ENCODE data around the gene ACTN2.

The ACTN2 gene

DNA sequence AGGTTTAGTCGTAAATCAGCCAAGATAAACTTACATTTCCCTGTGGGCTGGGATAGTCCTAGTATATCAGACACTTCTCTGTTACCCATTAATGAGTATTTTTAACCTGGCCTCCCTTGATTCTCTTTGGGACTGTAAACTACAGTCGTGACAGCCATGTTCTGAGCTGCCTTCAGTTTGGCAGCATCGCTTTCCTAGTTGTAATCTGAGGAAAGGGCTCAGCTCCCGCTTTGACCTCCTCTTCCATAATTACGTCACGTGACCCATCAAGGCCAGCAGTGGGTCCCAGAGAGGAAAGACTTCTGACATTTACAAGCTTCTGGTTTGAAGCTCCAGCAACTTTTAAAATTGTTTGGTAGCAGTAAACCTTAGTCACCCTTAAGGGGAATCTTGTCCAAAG lies 74.2 kb downstream of the ACTN2 start:
- no peak for DNase-seq
- in situ Hi-C loops (cut with MboI; ENCODE audit: low pct_unique_long_range_greater_than_20kb, low sequenced_read_pairs) = no loop called here

DNA sequence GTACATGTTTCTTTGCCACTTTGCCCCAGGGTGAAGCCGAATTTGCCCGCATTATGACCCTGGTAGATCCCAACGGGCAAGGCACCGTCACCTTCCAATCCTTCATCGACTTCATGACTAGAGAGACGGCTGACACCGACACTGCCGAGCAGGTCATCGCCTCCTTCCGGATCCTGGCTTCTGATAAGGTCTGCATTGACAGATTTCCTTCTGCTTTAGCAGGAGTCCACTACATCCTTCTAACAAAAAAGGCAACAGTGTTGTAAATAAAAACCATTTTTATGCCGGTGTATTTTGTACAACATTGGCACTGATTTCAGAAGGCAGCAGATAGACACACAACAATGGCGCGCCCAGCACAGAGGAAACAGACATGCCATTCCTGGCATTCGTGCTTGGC lies 74.7 kb downstream of the ACTN2 start:
- in situ Hi-C loops (cut with MboI; ENCODE audit: low pct_unique_long_range_greater_than_20kb, low sequenced_read_pairs) = no loop called here
- DNase-seq = no peak

DNA sequence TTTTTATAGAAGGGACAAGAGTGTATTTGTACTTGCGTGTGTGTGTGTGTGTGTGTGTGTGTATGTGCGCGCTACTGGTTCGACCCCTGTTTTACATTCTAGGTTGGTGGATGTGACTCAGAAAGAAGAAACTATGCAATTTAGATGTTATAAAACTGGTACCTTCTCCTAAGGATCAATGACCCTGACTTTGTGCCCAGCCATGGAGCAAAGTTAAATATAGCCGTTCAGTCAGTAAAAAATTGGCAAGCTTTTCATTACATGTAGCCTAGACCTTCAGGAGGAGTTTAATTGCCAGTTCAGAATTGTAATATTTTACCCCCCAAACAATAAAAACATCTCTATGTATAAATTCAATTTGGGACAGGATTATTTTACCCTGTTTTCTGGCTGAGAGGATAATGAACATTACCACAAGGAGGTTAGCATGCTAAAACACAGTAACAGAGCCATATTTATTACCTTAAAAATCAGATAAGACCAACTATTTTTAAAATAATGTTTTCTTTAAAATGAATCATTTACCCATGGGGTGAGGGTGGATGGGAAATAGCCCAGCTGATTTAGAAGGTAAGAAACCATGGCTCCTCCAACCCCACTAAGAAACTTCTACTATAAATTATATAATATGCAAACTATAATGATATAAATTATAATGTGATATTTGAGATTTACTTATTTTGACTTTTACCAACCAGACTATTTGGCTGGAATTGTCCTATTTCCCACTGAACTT lies 75.3 kb downstream of the ACTN2 start:
- DNase-seq = no peak
- in situ Hi-C loops (cut with MboI; ENCODE audit: low pct_unique_long_range_greater_than_20kb, low sequenced_read_pairs) = no loop called here

DNA sequence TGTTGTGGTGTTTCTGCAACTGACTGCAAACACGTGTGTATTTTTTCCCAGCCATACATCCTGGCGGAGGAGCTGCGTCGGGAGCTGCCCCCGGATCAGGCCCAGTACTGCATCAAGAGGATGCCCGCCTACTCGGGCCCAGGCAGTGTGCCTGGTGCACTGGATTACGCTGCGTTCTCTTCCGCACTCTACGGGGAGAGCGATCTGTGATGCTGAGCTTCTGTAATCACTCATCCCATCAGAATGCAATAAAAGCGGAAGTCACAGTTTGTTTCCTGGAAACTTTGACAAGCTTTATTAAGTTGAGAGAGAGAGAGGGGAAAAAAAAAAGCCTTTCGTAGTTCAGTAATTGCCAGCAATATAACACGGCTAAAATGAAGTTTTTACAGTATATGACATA lies 76.1 kb downstream of the ACTN2 start:
- peak; percentile 75 for DNase-seq
- in situ Hi-C loops (cut with MboI; ENCODE audit: low pct_unique_long_range_greater_than_20kb, low sequenced_read_pairs) = no loop called here

DNA sequence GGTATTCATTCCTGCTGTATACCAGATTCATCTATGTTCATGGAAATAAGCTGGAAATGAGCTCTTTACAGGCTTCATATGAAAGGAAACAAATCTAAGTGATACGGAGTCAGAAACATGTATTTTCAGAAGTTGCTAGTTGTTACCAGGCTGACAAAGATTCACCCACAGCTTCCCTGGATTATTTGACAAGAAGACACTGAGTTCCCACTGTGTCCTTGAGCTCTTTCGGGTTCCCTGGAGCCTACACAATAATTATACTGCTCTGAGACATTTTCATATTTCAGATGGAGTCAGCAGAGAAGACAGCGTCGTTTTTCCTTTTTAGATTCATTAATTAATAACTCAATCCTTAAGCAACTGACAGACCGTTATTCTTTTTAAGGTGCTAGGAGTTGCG lies 79.5 kb downstream of the ACTN2 start:
- in situ Hi-C loops (cut with MboI; ENCODE audit: low pct_unique_long_range_greater_than_20kb, low sequenced_read_pairs) = no loop called here
- no peak for DNase-seq

DNA sequence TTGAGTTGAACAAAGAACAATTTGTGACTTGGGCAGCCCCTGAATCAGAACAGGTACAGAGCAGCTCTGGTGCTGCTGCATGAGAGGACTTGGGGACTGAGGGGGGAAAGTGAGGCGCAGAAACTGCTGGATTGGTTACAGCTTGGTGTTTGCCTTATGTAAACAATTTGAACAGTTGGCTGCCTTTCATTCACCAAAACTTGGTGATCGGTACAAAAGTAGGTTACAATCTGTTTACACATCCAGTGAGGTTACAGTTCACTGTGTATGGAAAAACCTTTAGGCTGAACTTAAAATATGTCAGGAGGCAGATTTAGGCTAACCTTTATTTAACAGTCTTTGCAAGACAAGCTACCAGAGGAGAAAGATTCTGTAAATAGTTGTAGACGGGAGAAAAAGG lies 80.2 kb downstream of the ACTN2 start:
- no peak for DNase-seq
- in situ Hi-C loops (cut with MboI; ENCODE audit: low pct_unique_long_range_greater_than_20kb, low sequenced_read_pairs) = no loop called here

DNA sequence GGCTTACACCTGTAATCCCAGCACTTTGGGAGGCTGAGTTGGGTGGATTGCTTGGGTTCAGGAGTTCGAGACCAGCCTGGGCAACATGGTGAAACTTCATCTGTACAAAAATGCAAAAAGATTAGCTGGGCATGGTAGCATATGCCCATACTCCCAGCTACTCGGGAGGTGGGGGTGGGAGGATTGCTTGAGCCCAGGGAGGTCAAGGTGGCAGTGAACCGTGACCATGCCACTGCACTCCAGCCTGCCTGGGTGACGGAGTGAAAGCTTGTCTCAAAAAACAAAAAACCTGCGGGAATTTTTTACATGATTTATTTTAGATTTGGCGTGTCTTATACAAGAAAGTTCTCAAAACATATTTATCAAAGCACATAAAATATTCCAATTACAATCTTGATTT lies 81.0 kb downstream of the ACTN2 start:
- in situ Hi-C loops (cut with MboI; ENCODE audit: low pct_unique_long_range_greater_than_20kb, low sequenced_read_pairs) = no loop called here

DNA sequence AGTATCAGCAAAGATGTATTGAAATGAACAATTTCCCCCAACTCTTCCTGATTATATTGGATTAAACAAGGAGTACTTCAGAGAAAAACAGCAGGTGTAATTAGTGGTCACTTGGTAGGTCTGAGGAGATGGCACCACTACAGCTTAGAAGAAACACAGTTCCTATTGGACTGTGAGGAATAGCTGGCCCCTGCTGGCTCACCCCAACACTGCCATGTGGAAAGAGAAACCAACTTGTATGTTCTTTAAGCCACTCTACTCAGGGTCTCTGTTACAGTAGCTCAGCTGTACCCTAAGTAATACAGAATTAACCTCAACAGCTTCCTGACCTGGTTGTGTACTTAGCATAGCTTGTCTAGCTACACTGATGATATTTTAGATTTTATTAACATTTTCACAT lies 82.3 kb downstream of the ACTN2 start:
- in situ Hi-C loops (cut with MboI; ENCODE audit: low pct_unique_long_range_greater_than_20kb, low sequenced_read_pairs) = no loop called here

More for the DNA sequence above, 81.0 kb downstream of the ACTN2 start:
- DNase-seq = no peak

DNA sequence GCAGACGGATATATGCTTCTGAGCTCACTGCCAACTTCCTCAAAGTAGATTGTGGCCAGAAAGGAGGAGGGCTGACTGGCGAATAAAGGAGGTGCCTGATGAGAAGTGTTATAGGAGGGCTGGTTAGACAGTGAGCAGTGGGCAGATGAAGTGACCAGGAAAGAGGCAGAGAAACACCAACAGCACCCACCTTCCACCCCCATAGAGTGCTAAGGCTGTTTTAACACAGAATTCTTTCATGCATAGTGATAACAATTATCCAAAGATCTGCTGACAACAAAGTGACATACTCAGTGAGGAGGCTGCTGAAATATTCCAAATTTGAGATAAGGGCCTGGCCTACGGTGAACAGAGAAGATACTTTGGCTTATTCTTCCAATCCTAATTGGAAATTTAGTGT lies 87.6 kb downstream of the ACTN2 start:
- peak; percentile 44 for DNase-seq
- in situ Hi-C loops (cut with MboI; ENCODE audit: low pct_unique_long_range_greater_than_20kb, low sequenced_read_pairs) = no loop called here

More for the DNA sequence above, 82.3 kb downstream of the ACTN2 start:
- DNase-seq = no peak

DNA sequence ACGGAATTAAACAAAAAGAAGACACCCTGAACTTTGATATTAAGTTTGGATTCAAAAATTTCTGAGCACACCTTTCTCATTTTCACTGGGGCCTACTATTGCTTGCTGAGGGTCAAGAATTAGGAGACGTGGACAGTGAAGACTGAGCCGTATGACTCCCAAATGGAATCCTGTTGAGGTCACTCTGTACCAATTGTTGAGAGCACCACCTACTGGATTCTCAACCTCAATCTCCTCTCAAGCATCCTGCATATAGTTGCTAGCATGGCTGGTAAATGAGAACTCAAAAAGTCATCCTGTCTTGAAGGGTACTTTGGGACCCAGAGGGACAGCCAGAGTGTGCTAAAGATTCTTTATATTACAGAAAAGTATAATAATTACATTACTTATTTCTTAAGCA lies 88.6 kb downstream of the ACTN2 start:
- no peak for DNase-seq

DNA sequence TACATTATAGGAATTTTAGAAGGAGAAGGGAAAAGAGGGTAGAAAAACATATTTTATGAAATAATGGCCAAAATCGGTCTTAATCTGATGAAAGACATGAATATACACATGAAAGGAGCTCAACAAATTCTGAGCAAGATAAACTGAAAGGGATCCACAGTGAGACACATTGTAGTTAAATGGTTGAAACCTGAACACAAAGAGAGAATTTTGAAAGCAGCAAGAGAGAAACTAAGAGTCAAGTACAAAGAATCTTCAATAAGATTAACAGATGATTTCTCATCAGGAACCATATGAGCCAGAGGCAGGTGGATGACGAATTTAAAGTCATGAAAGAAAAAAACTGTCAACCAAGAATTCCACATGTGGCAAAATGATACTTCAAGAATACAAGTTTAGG lies 93.0 kb downstream of the ACTN2 start:
- in situ Hi-C loops (cut with MboI; ENCODE audit: low pct_unique_long_range_greater_than_20kb, low sequenced_read_pairs) = no loop called here
- DNase-seq = no peak

More for the DNA sequence above, 88.6 kb downstream of the ACTN2 start:
- in situ Hi-C loops (cut with MboI; ENCODE audit: low pct_unique_long_range_greater_than_20kb, low sequenced_read_pairs) = no loop called here

DNA sequence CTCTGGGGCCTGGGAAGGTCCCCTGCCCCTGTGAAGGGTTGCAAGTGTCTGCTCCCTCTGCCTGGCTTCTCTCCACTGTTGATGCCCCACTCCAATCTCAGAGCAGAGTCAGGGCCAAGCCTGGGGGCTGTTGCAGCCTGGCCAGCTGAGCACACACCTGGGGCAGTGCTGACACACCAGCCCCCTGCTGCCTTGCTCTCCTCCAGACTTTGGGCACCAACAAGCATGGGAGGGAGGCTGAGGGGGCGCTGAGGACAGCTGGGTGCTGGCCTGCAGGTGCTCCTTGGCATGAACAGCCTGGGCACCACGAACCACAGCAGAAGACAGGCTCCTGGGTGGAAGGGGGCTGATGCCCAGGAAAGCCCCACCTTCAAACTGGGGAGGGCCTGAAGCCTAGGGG lies 99.2 kb downstream of the ACTN2 start:
- in situ Hi-C loops (cut with MboI; ENCODE audit: low pct_unique_long_range_greater_than_20kb, low sequenced_read_pairs) = no loop called here
- no peak for DNase-seq

DNA sequence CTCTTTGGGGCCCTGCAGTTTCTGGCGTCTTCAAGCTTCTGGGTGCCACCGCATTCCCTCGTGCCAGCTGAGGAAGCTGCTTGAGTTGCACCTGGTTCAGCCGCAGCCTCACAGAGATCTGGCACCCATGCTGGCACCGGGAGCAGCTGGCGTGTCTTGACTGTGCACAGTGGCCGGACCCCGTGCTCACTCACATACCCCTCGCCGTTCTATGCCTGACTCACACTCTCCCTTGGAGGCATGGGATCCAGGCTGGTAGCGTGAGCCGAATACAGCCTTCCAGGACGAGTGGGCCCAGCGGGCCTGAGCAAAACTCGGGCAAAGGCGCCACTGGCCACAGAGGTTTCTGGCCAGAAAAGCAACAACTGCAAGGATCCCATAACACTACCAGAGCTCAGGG lies 100.2 kb downstream of the ACTN2 start:
- in situ Hi-C loops (cut with MboI; ENCODE audit: low pct_unique_long_range_greater_than_20kb, low sequenced_read_pairs) = no loop called here

DNA sequence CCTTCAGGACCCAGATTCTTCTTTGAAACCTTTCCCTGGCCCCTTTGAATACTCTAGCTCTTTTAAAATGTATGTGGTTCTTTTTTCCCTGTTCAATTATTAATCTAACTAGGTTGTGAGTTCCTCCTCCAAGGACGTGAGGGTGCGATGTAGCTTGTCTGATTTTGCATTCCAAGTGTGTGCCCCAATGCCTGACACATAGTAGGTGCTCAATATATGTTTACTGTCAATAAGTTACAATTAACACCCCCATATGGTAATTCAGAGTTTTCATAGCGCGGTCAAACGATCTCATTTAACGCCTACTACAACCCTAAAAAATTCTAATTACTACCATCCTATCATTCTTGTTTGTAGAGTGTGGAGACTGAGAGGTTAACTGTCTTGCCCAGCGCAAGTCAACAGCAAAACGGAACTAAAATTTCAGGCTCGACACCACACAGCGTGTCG lies 108.3 kb downstream of the ACTN2 start:
- DNase-seq = no peak
- in situ Hi-C loops (cut with MboI; ENCODE audit: low pct_unique_long_range_greater_than_20kb, low sequenced_read_pairs) = no loop called here

More for the DNA sequence above, 100.2 kb downstream of the ACTN2 start:
- DNase-seq = no peak

DNA sequence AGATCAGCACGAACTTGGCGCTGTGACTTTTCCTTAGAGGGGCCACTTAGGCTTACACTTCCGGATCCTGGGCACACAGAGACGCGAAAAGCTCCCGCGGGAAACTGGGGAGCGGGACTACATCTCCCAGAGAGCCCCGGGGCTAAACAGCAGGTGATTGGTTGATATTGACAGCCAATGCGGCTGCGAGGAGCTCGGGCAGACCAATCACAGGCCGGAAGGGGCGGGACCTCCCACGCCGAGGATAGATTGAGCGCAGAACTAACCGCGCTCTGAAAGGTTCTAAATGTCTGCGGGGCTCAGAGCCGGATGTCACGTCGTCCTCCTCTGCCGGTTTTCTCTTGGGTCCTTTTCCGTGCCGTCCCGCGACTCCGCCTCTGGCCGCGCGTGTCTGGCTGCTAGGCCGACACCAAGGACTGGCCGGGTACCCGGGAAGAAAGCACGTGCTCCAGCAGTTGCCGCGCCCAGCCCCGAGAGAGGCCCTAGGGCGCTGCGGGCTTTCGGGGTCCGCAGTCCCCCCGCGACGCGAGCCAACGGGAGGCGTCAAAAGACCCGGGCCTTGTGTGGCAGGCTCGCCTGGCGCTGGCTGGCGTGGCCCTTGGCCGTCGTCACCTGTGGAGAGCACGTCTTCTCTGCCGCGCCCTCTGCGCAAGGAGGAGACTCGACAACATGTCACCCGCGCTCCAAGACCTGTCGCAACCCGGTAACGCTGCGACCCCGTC lies 108.9 kb downstream of the ACTN2 start, which contains the start of gene MTR:
MTR (plus strand) TSS at position 258 of the 722 bp plus-strand sequence; CDS start at position 670, 412 bp downstream.
- in situ Hi-C loops (cut with MboI; ENCODE audit: low pct_unique_long_range_greater_than_20kb, low sequenced_read_pairs) = no loop called here
- peak; percentile 99 for DNase-seq

DNA sequence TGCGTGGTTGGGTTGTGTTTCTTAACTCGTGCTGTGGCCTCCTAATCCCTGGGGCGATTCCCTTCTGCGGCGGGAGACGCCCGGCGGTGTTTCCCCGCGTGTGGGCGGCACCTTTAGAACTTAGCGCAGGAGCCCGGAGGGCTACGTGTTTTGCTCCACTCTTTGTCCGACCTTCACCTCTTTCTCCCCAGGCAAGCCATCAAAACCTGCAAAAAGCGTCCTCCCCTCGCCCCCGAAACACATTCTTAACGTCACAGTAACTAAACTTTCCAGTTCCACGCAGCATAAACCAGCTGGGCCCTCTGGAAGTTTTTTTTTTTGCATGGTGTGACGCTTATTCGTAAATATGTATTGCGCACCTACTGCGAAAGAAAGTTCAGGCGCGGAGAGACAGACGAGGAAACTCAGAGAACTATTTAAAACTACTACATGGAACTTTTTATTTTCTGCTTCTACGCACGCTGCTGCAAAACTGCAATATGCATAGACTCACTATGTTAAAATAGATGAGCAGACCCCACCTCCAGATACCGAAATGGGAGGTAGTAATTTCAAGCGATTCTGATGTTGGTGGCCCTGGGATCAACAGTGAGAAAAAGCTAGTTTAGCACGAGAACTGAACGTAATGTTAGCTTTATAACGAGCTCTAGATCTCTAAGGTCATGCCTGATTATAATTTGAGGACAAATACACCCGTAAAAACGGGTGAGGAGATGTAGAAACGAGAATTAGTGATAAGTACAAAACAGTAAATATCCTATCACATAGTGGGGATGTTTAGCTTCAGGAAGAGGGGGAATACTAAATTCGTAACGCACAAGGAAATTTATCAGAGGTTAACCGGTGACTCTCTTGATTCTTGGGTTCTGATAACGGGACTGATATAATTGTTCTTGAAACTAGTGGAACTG lies 109.7 kb downstream of the ACTN2 start:
- in situ Hi-C loops (cut with MboI; ENCODE audit: low pct_unique_long_range_greater_than_20kb, low sequenced_read_pairs) = no loop called here
- DNase-seq = peak; percentile 56

DNA sequence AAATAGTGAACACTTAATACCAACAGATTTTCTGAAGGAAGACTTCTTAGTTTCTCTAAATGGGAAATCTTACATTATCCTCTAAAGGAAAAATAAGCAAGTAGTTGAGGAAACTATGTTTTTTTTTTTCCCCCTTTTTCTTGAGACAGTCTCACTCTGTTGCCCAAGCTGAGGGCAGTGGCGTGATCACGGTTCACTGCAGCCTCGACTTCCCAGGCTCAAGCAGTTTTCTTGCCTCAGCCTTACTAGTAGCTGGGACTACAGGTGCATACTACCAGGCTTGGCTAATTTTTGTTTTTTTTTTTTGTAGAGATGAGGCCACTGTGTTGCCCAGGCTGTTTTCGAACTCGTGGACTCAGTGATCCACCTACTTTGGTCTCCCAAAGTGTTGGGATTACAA lies 112.7 kb downstream of the ACTN2 start:
- no peak for DNase-seq
- in situ Hi-C loops (cut with MboI; ENCODE audit: low pct_unique_long_range_greater_than_20kb, low sequenced_read_pairs) = no loop called here

DNA sequence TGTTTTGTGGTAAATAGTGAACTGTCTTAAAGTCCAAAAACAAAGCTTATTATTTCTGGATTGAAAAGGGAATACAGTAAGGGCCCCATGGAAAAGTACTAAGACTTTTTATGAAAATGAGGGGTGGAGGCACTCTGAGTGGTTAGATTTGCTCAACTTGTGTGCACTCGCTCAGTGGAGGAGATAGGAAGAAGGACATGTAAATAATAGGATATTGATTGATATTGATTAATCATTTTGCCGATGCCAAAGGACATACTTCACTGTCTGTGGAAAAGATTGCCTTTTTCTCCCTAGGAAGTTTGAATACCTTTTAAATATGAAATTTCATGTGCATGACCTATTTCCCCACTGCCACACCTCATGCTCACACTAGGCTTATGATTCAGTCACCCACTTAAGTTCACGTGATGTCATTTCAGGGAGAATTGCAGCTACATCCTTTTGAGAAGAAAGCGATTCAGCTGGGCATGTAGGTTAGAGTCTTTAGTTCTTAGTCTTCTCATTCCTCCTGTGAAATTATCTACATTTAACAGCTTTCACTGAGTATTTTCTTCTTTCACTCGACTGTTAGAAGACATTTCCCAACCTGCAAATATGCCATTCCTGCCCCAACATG lies 113.8 kb downstream of the ACTN2 start:
- DNase-seq = no peak
- in situ Hi-C loops (cut with MboI; ENCODE audit: low pct_unique_long_range_greater_than_20kb, low sequenced_read_pairs) = no loop called here

DNA sequence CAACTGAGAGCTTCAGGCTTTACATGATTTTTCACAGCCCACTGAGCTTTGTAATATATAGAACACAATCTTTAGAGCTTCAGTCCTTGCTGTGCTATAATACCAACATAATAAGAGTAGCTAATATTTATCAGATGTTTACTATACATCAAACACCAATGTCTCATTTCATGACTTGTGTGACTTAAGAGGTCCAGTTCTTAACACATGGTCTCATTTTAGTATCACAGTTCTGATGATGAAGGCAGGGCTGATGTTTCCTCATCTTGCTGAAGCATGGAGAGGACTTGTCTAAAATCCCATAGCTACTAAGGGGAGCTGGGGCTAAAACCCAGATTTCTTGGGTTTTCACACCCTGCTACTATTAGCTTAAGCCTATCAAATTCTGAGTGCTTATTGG lies 114.3 kb downstream of the ACTN2 start:
- DNase-seq = no peak
- in situ Hi-C loops (cut with MboI; ENCODE audit: low pct_unique_long_range_greater_than_20kb, low sequenced_read_pairs) = no loop called here

Measured in KBM-7 (cell line).